ENCODE results near the gene CNDP1. TPM values are rescaled to one million over a fixed set of nuclear protein-coding genes. Genes with fewer than 3 reads are reported as not detected.

The CNDP1 gene
- total and polyA plus RNA-seq, 2 experiments from 2014 or later = not detected

GRCh38 chr18:74546007-74546406 is 11.7 kb downstream of the CNDP1 start:
- H3K4me3 ChIP-seq = no peak overlapping the region
- H3K27me3 ChIP-seq = no peaks in the 10 kb centered on the region
- H3K36me3 ChIP-seq = no peaks in the 10 kb centered on the region
- peaks cover 3% of the 10 kb centered on the region for H3K9me3 ChIP-seq (ENCODE audit: low read depth)
- DNase-seq (ENCODE audit: low read depth in 1 of 2, low spot score in 1 of 2) = no peak
- H3K27ac ChIP-seq = no peak overlapping the region
- TF ChIP-seq CTCF (IDR thresholded peaks at IDR 0.05; ENCODE audit: low read depth, low read length) = no peak
- no peaks in the 10 kb centered on the region for H3K4me1 ChIP-seq (ENCODE audit: low read depth)

- peak in 1 of 2 donors; percentile 47 for DNase-seq (ENCODE audit: low read depth in 1 of 2, low spot score in 1 of 2)
- TF ChIP-seq CTCF (IDR thresholded peaks at IDR 0.05; ENCODE audit: low read depth, low read length) = no peak
- H3K27ac ChIP-seq = no peak overlapping the region
- H3K27me3 ChIP-seq = no peaks in the 10 kb centered on the region
- H3K36me3 ChIP-seq = no peaks in the 10 kb centered on the region
- no peak overlapping the region for H3K4me3 ChIP-seq
- H3K4me1 ChIP-seq (ENCODE audit: low read depth) = no peaks in the 10 kb centered on the region
- H3K9me3 ChIP-seq (ENCODE audit: low read depth) = peaks cover 3% of the 10 kb centered on the region
Measured at GRCh38 chr18:74546751-74547530, 12.6 kb downstream of the CNDP1 start.

- Histone ChIP-seq H3K9me3 (ENCODE audit: low read depth) (peaks cover 3% of the 10 kb centered on the region), H3K27me3 (no peaks in the 10 kb centered on the region), H3K27ac (no peak overlapping the region), H3K4me1 (ENCODE audit: low read depth) (no peaks in the 10 kb centered on the region), H3K36me3 (no peaks in the 10 kb centered on the region), H3K4me3 (no peak overlapping the region)
- no peak for TF ChIP-seq CTCF (IDR thresholded peaks at IDR 0.05; ENCODE audit: low read depth, low read length)
- no peak for DNase-seq (ENCODE audit: low read depth in 1 of 2, low spot score in 1 of 2)
Measured at GRCh38 chr18:74547860-74548259, 13.6 kb downstream of the CNDP1 start.

GRCh38 chr18:74549591-74550104 is 15.3 kb downstream of the CNDP1 start:
- H3K4me1 ChIP-seq (ENCODE audit: low read depth) = no peaks in the 10 kb centered on the region
- H3K9me3 ChIP-seq (ENCODE audit: low read depth) = peaks cover 3% of the 10 kb centered on the region
- no peak overlapping the region for H3K4me3 ChIP-seq
- no peak for DNase-seq (ENCODE audit: low read depth in 1 of 2, low spot score in 1 of 2)
- no peak overlapping the region for H3K27ac ChIP-seq
- TF ChIP-seq CTCF (IDR thresholded peaks at IDR 0.05; ENCODE audit: low read depth, low read length) = no peak
- no peaks in the 10 kb centered on the region for H3K36me3 ChIP-seq
- no peaks in the 10 kb centered on the region for H3K27me3 ChIP-seq

GRCh38 chr18:74550886-74551285 is 16.6 kb downstream of the CNDP1 start:
- Histone ChIP-seq H3K27ac (no peak overlapping the region), H3K27me3 (no peaks in the 10 kb centered on the region), H3K4me3 (no peak overlapping the region), H3K9me3 (ENCODE audit: low read depth) (peaks cover 3% of the 10 kb centered on the region), H3K4me1 (ENCODE audit: low read depth) (no peaks in the 10 kb centered on the region), H3K36me3 (no peaks in the 10 kb centered on the region)
- DNase-seq (ENCODE audit: low read depth in 1 of 2, low spot score in 1 of 2) = no peak
- TF ChIP-seq CTCF (IDR thresholded peaks at IDR 0.05; ENCODE audit: low read depth, low read length) = no peak

All from cardiac muscle cell (in vitro differentiated cells and primary cell).